BJ (cell line): ENCODE results near the gene GPRIN3. TPM values are rescaled to one million over a fixed set of nuclear protein-coding genes. Genes with fewer than 3 reads are reported as not detected.

Source experiments
- CTCF ChIA-PET: fragments of 350-600 bp; formaldehyde crosslinking; extraction: SDS; loops from one replicate; lab custom pipeline; 2021; ENCODE audit warnings: antibody characterized with exemption, inconsistent platforms; lab: Yijun Ruan, JAX
- POLR2A ChIA-PET: fragments of 300-600 bp; sonication (Branson Sonifier 250); formaldehyde crosslinking; extraction: SDS; loops from one replicate; lab custom pipeline; 2021; ENCODE audit warnings: antibody characterized with exemption; lab: Charles Lee
- DNase-seq: peaks from one replicate; pipeline ENCODE4 v3.0.0-alpha.2; 2011; ENCODE audit warnings: low read depth
- H3K27me3 ChIP-seq: 2 replicates; pipeline ENCODE4 v1.6.0; 2011; ENCODE audit warnings: low read length; ENCODE audit not compliant: control insufficient read depth, insufficient read depth
- H3K36me3 ChIP-seq: 2 replicates; pipeline ENCODE4 v1.5.1; 2011; ENCODE audit warnings: low read length; ENCODE audit not compliant: control insufficient read depth, insufficient read depth
- H3K4me3 ChIP-seq: 2 replicates; pipeline ENCODE4 v1.5.1; 2011; ENCODE audit warnings: low read depth, mild to moderate bottlenecking, control low read depth, low read length
- CTCF ChIP-seq: IDR thresholded peaks from 2 replicates; pipeline ENCODE4 v1.5.1; 2011; ENCODE audit warnings: low read depth, mild to moderate bottlenecking, control low read depth, inconsistent platforms, low read length, moderate library complexity; ENCODE audit not compliant: insufficient read depth
- polyA minus RNA-seq: library from RNA; depleted of rRNA, polyadenylated mRNA; stranded (reverse); fragments of >200 nt; gene quantifications from 2 replicates; pipeline ENCODE4 v1.2.3, GENCODE V29; 2011; rRNA and poly(A)+ RNA removed
- polyA plus RNA-seq: library from polyadenylated mRNA; depleted of rRNA; stranded (reverse); fragments of >200 nt; gene quantifications from 2 replicates; pipeline ENCODE4 v1.2.3, GENCODE V29; 2011; rRNA removed

Gene GPRIN3
- polyA plus RNA-seq (0.01 TPM in 1 of 2 replicates, not detected in the other), polyA minus RNA-seq (0.10 TPM in 1 of 2 replicates, not detected in the other)

GRCh38 chr4:89307446-89308160 lies at the start of gene GPRIN3:
TSS of gene GPRIN3 (minus strand) at chr4:89307800. CDS start at chr4:89250110, 57,690 bp downstream.
- Histone ChIP-seq H3K36me3 (no peaks in the 10 kb centered on the region), H3K4me3 (peak within 1 kb of the TSS; percentile 49), H3K27me3 (peaks cover 12% of the 10 kb centered on the region)
- ChIA-PET POLR2A (no interaction called here), CTCF (interaction anchor here (0.5 to 1.6 kb wide), 2 partner anchors 18 to 75 kb away, joined by 4 to 5 read pairs; no protein-coding TSS in a partner anchor)
- TF ChIP-seq CTCF = no peak
- no peak for DNase-seq

GRCh38 chr4:89357340-89357739 lies 49.7 kb upstream of the GPRIN3 start:
- Histone ChIP-seq H3K4me3 (no peak overlapping the region), H3K36me3 (no peaks in the 10 kb centered on the region), H3K27me3 (no peaks in the 10 kb centered on the region)
- CTCF ChIA-PET = no interaction called here
- POLR2A ChIA-PET = no interaction called here
- TF ChIP-seq CTCF = no peak
- DNase-seq = no peak

GRCh38 chr4:89356086-89356485 lies 48.5 kb upstream of the GPRIN3 start:
- ChIA-PET CTCF (no interaction called here), POLR2A (no interaction called here)
- Histone ChIP-seq H3K36me3 (no peaks in the 10 kb centered on the region), H3K4me3 (no peak overlapping the region), H3K27me3 (no peaks in the 10 kb centered on the region)
- DNase-seq = no peak
- TF ChIP-seq CTCF = no peak

GRCh38 chr4:89353514-89353913 lies 45.9 kb upstream of the GPRIN3 start:
- Histone ChIP-seq H3K4me3 (no peak overlapping the region), H3K27me3 (no peaks in the 10 kb centered on the region), H3K36me3 (no peaks in the 10 kb centered on the region)
- CTCF ChIA-PET = interaction anchor here (0.6 kb wide), 1 partner anchor 11 kb away, joined by 3 read pairs; no protein-coding TSS in a partner anchor
- TF ChIP-seq CTCF = no peak
- DNase-seq = no peak
- POLR2A ChIA-PET = no interaction called here

GRCh38 chr4:89352541-89352940 lies 44.9 kb upstream of the GPRIN3 start:
- ChIA-PET CTCF (interaction anchor here (0.6 kb wide), 1 partner anchor 54 kb away, joined by 3 read pairs; no protein-coding TSS in a partner anchor), POLR2A (no interaction called here)
- DNase-seq = no peak
- Histone ChIP-seq H3K36me3 (no peaks in the 10 kb centered on the region), H3K27me3 (no peaks in the 10 kb centered on the region), H3K4me3 (no peak overlapping the region)
- no peak for TF ChIP-seq CTCF
